ENCODE results near the gene APP.

DNA sequence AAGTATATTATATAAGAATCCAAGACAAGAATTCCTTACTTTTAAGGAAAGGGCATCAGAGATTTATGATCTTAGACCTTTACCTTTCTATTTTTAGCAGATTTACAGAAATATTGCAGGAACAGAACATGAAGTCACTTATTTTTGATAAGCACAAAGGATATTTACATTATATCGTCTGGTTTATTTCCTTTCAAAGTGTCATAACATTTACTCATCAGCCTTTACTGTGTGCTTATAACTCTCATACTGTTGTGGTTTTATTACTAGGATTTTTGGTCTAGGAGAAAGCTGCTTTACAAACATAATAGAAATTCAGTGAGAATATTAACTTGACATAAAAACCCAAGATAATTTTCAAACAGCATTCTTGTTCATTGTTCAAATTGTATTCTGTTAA is 47.6 kb downstream of the APP start:
- TF ChIP-seq, protein P1, sequence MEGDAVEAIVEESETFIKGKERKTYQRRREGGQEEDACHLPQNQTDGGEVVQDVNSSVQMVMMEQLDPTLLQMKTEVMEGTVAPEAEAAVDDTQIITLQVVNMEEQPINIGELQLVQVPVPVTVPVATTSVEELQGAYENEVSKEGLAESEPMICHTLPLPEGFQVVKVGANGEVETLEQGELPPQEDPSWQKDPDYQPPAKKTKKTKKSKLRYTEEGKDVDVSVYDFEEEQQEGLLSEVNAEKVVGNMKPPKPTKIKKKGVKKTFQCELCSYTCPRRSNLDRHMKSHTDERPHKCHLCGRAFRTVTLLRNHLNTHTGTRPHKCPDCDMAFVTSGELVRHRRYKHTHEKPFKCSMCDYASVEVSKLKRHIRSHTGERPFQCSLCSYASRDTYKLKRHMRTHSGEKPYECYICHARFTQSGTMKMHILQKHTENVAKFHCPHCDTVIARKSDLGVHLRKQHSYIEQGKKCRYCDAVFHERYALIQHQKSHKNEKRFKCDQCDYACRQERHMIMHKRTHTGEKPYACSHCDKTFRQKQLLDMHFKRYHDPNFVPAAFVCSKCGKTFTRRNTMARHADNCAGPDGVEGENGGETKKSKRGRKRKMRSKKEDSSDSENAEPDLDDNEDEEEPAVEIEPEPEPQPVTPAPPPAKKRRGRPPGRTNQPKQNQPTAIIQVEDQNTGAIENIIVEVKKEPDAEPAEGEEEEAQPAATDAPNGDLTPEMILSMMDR (IDR thresholded peaks at IDR 0.05; ENCODE audit: insufficient read depth, low read length, poor library complexity, severe bottlenecking), result no peak
- no peak for TF ChIP-seq EZH2phosphoT487 (conservative IDR thresholded peaks at IDR 0.05; ENCODE audit: low read length)
